GM21576 (cell line): ENCODE results near the gene ATXN1L.
A peak's percentile ranks its signal among the peaks of the same experiment; 100 is the strongest.
"Not testable (repeated sequence)": the region's sequence is repeated elsewhere in the genome, so short reads cannot be mapped to it uniquely, and the experiment has no call there.

ENCODE experiments used
- ATAC-seq: cut with Tn5 transposase; IDR thresholded peaks from one replicate; pipeline ENCODE4 v1.9.1; 2021; ENCODE audit warnings: mild to moderate bottlenecking, moderate library complexity; ENCODE audit not compliant: unreplicated experiment

ATXN1L gene, protein sequence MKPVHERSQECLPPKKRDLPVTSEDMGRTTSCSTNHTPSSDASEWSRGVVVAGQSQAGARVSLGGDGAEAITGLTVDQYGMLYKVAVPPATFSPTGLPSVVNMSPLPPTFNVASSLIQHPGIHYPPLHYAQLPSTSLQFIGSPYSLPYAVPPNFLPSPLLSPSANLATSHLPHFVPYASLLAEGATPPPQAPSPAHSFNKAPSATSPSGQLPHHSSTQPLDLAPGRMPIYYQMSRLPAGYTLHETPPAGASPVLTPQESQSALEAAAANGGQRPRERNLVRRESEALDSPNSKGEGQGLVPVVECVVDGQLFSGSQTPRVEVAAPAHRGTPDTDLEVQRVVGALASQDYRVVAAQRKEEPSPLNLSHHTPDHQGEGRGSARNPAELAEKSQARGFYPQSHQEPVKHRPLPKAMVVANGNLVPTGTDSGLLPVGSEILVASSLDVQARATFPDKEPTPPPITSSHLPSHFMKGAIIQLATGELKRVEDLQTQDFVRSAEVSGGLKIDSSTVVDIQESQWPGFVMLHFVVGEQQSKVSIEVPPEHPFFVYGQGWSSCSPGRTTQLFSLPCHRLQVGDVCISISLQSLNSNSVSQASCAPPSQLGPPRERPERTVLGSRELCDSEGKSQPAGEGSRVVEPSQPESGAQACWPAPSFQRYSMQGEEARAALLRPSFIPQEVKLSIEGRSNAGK

DNA sequence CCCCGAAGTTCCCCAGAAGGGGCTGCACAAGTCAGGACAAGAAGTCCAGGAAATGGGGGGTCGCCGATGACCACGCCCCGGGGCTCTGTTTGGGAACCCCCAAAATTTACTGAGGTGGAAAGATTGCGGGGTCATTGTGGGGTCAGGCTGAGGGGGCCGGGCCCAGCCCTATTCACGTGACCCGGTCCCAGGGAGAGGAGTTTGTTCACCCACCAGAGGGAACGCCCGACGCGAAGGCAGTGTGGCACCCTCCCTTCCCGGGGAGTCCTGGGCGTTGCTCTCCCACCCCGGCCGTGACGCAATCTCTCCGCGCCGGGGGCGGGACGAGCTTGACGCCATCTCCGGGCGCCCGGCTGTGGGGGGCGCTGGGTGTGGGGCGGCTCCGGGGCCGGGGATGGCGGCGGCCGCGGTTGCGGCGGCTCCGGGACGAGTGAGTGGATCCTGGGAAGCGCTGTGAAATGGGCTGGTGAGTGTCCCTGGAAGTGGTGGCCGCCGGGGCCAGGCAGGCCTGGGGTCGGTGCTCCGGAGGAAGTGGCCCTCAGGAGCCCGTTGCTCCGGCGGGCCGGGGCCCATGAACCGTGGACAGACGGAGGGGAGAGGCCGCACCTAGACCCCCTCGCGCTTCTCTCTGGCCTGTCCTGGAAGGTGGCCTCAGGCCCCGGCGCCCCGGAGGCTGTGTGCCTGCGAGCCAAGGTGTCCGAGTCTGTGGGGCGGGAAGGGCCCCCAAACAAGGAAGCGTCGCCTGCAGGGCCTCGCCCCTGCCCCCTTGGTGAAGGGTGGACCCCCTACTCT is at the start of gene ATXN1L:
TSS of gene ATXN1L (plus strand) at position 338 of the 792 bp plus-strand sequence. CDS start 3,765 bp downstream, outside the sequence.
- peak; percentile 67 for ATAC-seq

DNA sequence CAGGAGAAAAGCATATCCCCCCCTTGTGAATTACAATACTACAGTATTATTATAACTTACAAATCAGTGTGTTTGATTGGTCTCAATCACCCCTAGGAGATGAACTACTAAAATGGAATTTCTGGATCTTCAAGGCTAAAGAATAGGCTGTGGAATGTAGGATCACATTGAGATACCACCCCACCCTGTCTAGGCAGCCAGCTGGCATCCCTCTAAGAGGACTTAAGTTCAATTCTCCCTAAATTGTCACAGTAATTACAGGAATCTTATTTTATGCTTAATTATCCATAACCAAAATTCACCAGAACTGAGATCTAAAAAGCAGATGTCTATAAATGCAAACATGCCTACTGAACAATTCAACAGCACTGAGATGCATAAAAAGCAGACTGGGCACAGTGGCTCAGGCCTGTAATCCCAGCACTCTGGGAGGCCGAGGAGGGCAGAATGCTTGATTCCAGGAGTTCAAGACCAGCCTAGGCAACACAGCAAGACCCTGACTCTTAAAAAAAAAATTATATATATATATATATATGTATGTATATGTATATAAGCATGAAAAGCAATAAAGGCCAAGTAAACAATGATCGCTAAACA is 49.2 kb upstream of the ATXN1L start:
- ATAC-seq: no peak

DNA sequence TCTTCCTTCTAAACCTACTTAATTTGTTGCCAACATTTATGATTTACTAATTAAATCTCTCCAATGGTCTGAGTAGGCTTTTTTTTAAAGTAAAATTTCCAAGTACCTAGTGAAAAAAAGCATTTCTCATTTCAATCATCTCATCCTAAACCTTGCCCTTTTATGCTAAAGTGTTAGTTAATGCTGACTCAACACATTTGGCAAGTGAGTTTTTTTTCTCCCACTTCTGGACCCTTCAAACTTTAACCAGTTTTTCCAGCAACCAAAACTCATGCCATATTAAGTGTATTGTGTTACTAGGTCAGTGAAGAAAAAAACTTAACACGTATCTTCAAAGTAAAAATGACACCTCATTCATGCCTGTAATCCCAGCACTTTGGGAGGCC is 42.5 kb upstream of the ATXN1L start:
- no peak for ATAC-seq

DNA sequence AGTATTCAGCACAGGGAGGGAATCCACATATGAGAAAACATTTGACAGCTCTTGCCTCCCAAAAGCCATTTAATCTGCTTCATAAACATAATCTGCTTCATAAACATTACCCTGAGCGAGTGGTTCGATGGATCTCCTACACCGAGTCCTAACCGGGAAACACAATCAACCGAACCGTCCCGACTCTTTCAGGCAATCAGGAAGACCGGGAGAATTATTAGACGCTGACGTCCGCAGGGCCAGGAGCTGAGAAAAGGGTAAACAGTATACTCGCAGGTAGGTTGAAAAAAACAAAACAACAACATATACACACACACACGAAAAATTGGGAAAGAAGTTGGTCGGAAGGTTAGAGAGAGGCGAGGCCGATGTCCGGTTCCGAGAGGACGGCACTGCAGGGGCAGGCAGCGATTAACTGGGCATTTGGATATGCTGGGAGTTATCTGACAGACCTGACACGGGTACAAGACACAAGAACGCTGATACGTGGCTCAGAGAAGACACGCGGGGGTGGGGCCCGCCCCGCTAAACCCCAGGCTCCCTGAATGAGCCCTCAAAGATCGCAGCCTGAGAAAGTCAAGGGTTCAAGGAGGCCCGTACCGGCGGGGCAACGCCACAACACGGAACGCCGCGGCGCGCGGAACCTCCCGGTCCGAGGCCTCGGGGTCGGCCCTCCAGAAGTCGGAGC is 37.7 kb upstream of the ATXN1L start:
- peak; percentile 30 for ATAC-seq

DNA sequence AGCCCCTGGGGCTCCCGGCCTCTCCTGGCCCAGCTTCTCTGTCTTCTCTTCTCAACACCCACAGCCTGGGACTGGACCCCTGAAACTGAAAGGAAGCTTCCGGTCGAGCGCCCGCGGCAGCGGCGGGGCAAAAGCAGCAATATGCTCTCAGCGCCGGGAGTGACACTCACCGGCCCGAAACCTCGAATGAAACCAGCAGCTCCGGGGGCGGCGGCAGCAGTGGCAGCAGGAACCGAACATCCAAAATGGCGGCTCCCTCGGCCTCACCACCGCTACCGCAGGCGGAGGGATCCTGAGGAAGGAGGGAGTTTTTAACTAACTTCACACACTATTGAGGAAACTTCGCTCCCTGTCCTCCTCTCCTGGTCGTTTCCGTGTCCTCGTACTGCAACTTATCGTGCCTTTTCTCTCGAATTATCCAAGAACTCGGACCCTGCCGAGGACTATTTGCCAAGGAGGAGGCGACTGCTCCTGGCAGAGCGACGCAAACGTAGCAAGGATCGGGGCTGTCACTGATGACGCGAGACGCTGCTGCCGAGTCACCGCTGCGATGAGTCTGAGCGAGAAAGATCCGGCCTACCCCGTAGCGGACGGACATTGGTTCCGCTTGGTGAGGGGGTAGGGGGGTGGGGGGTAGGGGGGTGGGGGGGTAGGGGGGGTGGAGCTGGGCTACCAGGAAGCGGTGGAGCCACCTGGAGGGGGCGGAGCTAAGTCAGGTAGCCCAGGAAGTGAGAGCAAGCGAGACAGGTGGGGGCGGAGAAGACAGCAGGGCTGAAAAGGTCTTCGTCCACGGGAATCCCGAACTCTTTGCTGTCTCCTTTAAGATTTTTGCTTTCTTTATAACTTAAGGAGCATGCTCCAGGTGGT is 37.0 kb upstream of the ATXN1L start, which contains the start of gene AP1G1:
TSS of gene AP1G1 (minus strand) at position 242 of the 867 bp plus-strand sequence. CDS start 19,355 bp downstream, outside the sequence.
- ATAC-seq: peak; percentile 74

DNA sequence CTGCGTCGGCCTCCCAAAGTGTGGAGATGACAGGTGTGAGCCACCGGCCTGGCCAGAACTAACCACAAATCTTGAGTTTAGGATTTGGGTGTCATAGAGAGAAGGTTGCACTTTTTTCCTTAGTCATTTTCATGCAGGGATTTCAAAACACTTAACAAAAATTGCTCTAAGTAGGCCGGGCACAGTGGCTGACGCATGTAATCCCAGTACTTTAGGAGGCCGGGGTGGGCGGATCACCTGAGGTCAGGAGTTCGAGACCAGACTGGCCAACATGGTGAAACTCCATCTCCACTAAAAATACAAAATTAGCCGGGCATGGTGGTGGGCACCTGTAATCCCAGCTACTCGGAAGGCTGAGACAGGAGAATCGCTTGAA is 35.6 kb upstream of the ATXN1L start:
- not testable (repeated sequence) for ATAC-seq

DNA sequence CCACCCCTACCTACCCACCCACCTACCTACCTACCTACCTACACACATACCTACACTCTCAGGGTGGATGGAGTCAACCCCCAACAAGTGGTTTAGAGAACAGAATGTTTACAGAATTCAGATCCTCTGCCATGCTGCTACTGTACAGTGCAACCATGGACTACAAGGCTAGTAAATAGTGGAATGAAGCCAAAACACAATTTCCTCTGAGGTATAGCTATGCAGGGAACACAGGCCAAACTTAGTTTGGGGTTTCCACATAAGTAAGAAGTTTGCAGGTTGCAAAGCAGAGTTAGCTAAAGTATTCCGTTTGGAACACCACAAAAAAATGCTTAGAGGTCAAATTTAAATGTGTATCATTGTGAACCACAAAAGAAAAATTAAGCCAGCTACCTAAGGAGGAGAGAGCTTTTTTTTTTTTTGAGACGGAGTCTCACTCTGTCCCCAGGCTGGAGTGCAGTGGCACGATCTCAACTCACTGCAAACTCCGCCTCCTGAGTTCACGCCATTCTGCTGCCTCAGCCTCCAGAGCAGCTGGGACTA is 34.4 kb upstream of the ATXN1L start:
- ATAC-seq: no peak

DNA sequence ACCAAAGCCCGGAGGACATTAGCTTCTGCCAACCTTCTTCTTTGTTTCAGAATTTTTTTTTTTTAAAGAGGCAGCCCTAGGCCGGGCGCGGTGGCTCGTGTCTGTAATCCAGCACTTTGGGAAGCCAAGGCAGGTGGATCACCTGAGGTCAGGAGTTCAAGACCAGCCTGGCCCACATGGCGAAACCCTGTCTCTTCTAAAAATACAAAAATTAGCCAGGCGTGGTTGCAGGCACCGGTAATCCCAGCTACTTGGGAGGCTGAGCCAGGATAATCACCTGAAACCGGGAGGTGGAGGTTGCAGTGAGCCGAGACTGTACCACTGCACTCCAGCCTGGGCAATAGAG is 28.6 kb upstream of the ATXN1L start:
- peak; percentile 14 for ATAC-seq

DNA sequence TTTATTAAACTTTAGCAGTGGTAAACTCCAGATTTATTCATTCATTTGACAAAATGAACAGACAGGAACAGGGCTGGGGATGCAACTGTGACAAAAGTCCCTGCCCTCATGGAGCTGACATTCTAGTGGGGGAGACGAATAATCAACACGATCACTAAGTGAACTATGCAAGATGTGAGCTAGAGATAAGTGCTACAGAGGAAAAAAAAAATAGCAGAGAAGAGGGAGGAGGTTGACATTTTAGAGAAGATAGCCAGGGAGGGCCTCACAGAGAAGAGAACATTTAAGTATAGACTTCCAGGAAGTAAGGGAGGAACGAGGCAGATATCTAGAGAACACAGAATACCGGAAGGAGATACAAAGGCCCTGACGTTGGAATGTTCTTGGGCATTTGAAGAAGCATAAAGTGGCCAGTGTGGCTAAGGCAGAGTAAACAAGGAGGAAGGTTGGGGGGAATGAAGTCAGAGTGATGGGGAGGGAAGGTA is 19.2 kb upstream of the ATXN1L start:
- no peak for ATAC-seq

DNA sequence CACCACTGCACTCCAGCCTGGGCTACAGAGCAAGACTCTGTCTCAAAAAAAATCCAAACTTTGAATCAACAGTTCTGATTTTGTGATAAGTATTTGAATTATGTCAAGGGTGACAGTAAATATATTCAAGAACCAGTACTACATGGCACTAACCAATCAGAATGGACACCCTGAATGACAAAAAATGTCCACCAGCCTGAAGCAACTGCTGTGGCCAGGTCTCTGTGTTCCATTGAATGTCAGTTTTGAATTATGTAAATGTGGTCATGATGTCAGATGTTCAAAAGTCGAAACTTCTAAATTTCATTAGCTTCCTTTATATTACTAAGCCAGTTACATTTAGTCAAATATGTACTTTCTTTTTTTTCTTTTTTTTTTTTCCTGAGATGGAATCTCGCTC is 15.4 kb upstream of the ATXN1L start:
- ATAC-seq: no peak

DNA sequence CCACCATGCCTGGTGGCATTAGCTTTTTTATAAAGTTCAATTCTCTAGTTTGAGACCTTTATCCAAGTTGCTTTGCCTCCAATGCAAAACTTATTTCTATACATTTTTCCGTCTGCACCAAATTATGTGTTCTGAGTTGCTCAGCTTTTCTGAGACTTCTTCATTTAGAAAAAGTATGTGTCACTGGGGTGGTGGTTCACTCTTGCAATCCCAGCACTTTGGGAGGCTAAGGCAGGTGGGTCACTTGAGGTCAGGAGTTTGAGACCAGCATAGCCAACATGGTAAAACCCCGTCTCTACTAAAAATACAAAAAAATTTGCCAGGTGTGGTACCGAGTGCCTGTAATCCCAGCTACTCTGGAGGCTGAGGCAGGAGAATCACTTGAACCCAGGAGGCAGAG is 14.1 kb upstream of the ATXN1L start:
- not testable (repeated sequence) for ATAC-seq

DNA sequence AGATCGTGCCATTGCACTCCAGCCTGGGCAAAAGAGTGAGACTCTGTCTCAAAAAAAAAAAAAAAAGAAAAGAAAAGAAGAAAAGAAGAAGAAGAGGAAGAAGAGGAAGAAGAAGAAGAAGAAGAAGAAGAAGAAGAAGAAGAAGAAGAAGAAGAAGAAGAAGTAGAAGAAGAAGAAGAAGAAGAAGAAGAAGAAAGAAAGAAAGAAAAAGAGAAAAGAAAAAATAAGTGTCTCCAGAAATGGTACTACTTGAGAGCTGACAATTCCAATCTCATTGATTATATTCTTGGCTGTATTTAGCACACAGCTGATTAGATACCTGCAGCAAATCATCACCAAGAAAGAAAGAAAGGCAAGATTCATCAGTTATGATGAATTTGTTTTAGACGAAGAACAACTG is 13.7 kb upstream of the ATXN1L start:
- not testable (repeated sequence) for ATAC-seq

DNA sequence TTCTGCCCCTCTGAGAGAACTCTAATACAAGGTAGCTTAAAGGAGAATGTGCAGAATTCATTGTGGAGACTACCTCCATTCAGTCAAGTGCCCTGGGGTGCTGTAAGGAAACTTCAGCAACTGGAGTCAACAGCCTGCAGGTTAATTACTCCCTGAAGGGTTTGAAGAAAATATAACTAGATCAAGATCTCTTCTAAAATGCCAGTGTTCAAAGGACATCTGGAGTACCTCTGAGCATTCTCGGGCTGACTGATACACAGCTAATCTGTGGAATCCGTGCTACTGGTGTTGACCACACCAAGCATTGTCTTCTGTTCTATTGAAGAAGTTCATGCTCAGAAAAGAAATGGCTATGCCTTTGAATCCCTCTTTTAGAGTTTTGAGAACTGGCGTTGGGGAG is 11.5 kb upstream of the ATXN1L start:
- no peak for ATAC-seq

DNA sequence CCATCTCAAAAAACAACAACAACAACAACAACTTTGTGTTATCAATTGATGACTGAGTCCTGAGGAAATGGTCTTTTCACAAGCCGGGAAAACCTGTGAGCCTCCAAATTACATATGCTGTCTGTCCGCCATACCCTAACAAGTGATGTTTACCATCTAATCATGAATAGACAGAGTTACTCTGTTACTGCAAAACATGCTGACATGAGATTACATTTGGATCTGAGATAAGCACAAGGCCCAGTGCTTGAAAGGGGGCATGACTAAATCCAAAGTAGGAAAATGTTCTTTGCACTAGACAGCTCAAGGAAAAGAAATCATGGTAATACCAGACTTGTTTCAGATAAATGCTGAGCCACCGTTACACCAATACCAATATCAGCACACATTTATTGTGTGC is 8.6 kb upstream of the ATXN1L start:
- ATAC-seq: no peak

DNA sequence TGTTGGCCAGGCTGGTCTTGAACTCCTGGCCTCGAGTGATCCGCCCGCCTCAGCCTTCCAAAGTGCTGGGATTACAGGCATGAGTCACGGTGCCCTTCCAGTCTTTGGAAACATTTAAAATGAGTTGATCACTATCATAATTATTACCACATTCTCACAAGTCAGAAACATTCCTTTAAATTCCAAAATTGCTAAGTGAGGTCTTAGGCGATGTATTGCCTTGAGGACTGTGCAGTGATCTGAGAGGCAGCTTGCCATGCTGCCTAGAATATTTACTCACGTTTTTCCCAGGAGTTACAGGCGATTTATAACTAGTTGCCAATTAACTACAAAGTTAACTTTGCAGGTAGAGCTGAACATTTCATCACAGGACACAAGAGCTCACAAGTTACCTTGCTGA is 5.7 kb upstream of the ATXN1L start:
- no peak for ATAC-seq

DNA sequence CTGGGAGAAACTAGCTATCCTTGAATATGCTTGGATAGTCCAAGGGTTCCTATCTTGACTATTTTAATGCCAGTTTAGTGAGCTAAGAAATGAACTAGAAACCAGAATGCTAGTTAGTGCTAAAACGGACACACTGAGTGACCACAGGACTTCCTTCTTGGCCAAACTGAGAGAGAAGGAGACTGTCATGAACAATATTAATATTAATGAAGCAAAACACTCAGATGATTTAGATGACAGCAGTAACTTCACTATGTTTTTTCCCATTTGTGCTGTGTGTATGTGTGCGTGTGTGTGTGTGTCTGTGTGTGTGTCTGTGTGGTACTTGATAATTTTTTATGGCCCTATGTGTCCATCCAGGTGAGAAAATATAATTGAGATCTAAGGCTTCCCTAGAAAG is 2.2 kb upstream of the ATXN1L start:
- no peak for ATAC-seq

DNA sequence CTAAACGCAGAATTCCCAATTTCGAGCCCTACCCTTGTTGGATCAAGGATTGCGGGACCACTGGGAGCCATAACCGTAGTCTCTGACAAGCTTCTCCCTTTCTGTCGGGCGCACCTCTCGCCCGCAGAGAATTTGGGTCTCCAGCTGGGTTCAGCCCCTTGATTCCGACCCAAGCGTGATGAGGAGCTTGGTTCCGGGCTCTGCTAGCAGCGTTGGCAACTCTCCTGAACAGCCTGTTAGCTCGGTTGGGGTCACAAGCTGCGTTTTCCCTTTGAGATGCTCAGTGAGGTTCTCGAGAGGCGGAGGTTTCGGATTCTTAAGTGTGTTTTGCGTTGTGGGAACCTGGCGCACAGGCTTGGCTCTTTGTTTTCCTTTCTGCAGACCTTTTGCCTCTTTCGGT is 655 bp downstream of the ATXN1L start:
- ATAC-seq: no peak

DNA sequence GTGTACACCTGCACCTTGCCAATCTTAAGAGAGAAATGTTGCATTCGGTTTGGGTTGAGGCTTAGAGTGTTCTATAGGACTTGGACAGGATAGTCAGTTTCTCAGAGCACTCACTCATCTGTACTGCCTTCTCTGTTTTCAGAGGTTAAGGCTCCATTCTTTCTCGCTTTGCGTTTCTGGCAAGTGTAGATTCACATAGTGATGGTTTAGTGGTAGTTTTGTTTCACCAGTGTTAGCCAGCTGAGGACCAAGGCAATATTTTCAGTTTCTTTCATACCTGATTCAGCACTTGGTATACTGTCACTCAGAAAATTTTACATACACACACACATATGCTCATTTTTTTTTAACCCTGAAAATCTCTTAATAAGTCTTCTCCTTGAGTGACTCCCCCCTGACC is 1.3 kb downstream of the ATXN1L start:
- ATAC-seq: no peak

DNA sequence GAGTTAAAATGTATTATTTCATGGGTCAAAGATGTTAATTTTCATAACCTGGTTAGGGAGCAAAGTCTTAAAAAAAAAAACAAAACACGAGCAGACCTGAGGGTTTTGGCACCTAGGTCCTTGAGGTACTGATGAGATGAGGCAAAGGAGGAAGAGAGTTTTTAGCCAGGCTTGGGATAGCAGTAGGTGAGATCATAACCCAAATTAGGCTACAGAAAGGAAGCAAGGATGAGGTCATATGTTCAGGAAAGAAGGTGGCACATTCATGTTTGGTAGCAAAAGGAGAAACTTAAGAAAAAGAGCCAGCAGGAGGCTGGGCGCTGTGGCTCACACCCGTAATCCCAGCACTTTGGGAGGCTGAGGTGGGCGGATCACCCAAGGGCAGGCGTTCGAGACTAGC is 2.8 kb downstream of the ATXN1L start:
- ATAC-seq: no peak
